Renal cortex interstitium (tissue), 11 donors: ENCODE results near the gene ATRNL1. TPM values are rescaled to one million over a fixed set of nuclear protein-coding genes. Genes with fewer than 3 reads are reported as not detected.
"Not testable (repeated sequence)": the region's sequence is repeated elsewhere in the genome, so short reads cannot be mapped to it uniquely, and the experiment has no call there.

ENCODE experiments used
- DNase-seq, 11 donors: peaks; one replicate each; pipeline ENCODE4 v3.0.0-alpha.2; 2013; ENCODE audit warnings: low read depth in 9 of 11, low spot score in 4 of 11; ENCODE audit errors: extremely low read depth in 1 of 11
- polyA plus RNA-seq, 3 donors: library from polyadenylated mRNA; unstranded; fragments of 120-200 nt; gene quantifications; one replicate each; pipeline ENCODE4 v1.2.1, GENCODE V29; 2013; ENCODE audit not compliant: insufficient read length in 3 of 3

The ATRNL1 gene
- polyA plus RNA-seq, 3 donors, result 27.2 to 31.3 (median 27.6) TPM

GRCh38 chr10:115063701-115064658, 29.2 kb upstream of the ATRNL1 start:
- DNase-seq, result no peak

GRCh38 chr10:115065801-115066200, 27.4 kb upstream of the ATRNL1 start:
- DNase-seq, result no peak

- no peak for DNase-seq
Measured at GRCh38 chr10:115066528-115066927, 26.6 kb upstream of the ATRNL1 start.

- DNase-seq, result no peak
Measured at GRCh38 chr10:115073796-115074195, 19.4 kb upstream of the ATRNL1 start.

- no peak for DNase-seq
Measured at GRCh38 chr10:115082506-115082905, 10.7 kb upstream of the ATRNL1 start.

- DNase-seq, result no peak
Measured at GRCh38 chr10:115084277-115084850, 8.8 kb upstream of the ATRNL1 start.

- DNase-seq, result no peak
Measured at GRCh38 chr10:115091161-115091560, 2.0 kb upstream of the ATRNL1 start.

- DNase-seq, result no peak
Measured at GRCh38 chr10:115092258-115092554, 959 bp upstream of the ATRNL1 start.

GRCh38 chr10:115092555-115093285, 445 bp upstream of the ATRNL1 start:
- DNase-seq, result peak in 7 of 11 donors; percentile 54 to 71 (median 65)

- peak in 1 of 11 donors; percentile 25 for DNase-seq
Measured at GRCh38 chr10:115093776-115094408, 727 bp downstream of the ATRNL1 start.

GRCh38 chr10:115094416-115095140, 1.4 kb downstream of the ATRNL1 start:
- no peak for DNase-seq

- DNase-seq, result no peak
Measured at GRCh38 chr10:115095758-115096157, 2.6 kb downstream of the ATRNL1 start.

- no peak for DNase-seq
Measured at GRCh38 chr10:115103700-115104099, 10.5 kb downstream of the ATRNL1 start.

GRCh38 chr10:115105411-115105810, 12.2 kb downstream of the ATRNL1 start:
- not testable (repeated sequence) for DNase-seq

- DNase-seq, result no peak
Measured at GRCh38 chr10:115107830-115108229, 14.7 kb downstream of the ATRNL1 start.

- DNase-seq, result no peak
Measured at GRCh38 chr10:115117301-115117700, 24.1 kb downstream of the ATRNL1 start.

- DNase-seq, result no peak
Measured at GRCh38 chr10:115118346-115118745, 25.2 kb downstream of the ATRNL1 start.

- no peak for DNase-seq
Measured at GRCh38 chr10:115125505-115125904, 32.3 kb downstream of the ATRNL1 start.

- DNase-seq, result peak; percentile 12 to 43 (median 24)
Measured at GRCh38 chr10:115129752-115130151, 36.6 kb downstream of the ATRNL1 start.
